GM12872 (cell line): ENCODE measurements around the gene C14orf119.

ENCODE experiments used
- CTCF ChIP-seq: IDR thresholded peaks from 3 replicates; pipeline ENCODE4 v1.5.1; 2011; ENCODE audit warnings: low read depth, mild to moderate bottlenecking, low read length, moderate library complexity; ENCODE audit not compliant: insufficient read depth

Gene C14orf119

DNA sequence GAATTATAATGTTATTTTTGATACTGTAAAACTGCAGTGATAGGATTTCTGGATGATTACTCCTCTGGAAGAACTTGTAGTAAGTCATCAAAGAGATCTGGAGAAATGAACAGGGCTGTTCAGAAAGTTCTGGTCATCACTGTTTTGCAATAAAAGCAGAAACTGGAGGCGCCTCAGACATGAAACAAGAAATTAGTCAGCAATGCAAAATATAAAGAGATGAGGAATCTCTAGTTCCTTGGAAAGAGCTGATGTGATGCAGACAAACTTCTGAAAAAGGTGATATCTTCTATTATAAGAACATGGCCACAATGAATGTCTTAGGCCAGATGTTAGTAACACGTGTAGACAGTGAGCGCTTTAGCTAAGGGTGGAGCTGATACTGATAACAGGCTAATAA, 9.8 kb upstream of the C14orf119 start:
- TF ChIP-seq CTCF = no peak

- no peak for TF ChIP-seq CTCF
Measured at GRCh38 chr14:23086565-23086964, 8.7 kb upstream of the C14orf119 start.

DNA sequence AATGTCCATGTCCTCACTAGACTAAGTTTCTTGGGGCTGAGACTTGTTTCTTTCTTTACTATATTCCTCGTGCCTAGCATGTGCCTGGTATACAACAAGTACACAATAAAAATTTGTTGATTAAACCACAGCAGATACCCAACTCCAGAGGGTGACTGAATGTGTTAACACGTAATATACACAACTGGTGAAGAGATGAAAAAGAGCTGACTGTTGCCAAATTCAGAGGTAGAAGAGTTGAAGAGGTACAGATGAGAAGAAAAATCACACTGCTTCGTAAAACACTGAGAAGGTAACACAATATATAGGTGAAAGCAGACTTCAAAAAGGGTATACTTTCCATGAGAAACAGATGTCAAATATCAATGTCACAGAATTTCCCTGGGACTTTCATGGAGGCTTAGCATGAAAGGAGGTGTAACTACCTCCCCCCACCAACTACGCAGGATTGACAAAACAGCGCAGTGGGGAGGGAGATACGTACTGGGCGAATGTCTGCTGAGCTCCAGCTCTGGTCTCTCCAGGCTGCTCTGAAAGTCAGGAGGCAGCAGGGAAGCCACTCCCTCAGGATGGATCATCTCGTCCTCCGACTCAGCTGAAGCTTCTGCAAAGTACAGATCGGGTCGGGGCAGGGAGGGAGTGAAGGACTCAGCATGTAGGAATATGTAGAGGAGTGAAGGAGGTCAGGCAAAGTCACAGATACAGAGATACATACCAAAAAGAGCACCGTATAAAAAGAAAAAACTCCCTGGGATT, 5.6 kb upstream of the C14orf119 start:
- TF ChIP-seq CTCF = no peak

DNA sequence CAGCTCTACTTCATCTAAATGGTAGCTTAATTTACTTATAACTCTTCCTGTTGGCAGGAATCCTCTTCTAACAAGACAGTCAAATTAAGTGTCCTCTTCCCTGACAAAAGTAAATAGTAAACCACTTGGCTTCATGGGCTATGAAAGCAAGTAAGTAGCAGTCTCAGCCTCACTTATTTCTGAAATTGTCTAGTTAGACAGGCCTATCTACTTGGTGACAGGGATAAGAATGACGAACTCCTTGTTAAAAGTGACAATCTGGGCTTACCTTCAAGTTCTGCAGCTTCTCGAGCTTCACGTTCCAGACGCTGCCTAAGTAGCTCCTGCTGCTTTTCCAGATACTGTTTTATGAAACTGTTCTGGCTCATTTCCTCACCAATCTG, 5.1 kb upstream of the C14orf119 start:
- no peak for TF ChIP-seq CTCF

- TF ChIP-seq CTCF = no peak
Measured at GRCh38 chr14:23091294-23092225, 3.7 kb upstream of the C14orf119 start.

DNA sequence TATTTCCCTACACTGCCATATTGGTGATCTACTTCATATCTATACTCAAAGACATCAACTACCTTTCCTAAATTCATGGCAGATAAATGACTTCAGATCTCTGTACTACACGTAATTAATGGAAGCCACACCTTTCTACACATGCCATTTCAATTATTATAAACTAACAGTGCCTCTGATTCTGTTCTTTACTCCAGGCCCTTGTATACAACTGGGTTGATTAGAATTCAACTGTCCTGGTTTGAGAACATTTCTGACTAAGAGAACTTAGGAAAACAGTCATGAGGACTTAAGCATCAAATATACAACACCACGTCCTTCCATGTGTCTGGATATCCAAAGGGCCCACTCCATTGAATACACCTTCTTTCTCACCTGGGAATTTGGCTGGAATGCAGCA, 2.2 kb upstream of the C14orf119 start:
- no peak for TF ChIP-seq CTCF

GRCh38 chr14:23093526-23093925, 1.8 kb upstream of the C14orf119 start:
- no peak for TF ChIP-seq CTCF
